T-helper 1 cell treated with Interleukin-12 subunit alpha and Interleukin-12 subunit beta and Interleukin-4 antibody, amounts not matched to agents 30 ng/mL and 1 ng/mL, for 36 hours (primary cell): ENCODE results near the gene GOLGA5. TPM values are rescaled to one million over a fixed set of nuclear protein-coding genes. Genes with fewer than 3 reads are reported as not detected.
"Not testable (repeated sequence)": the region's sequence is repeated elsewhere in the genome, so short reads cannot be mapped to it uniquely, and the experiment has no call there.

ENCODE experiments used
- intact Hi-C: fragments of 100-400 bp; cut with micrococcal nuclease; formaldehyde crosslinking; loops from one replicate; pipeline ENCODE4 v1.15.1; 2024
- total RNA-seq: library from RNA; stranded (reverse); gene quantifications from 2 replicates; pipeline ENCODE4 v1.2.3, GENCODE V29; 2022

GOLGA5 gene
- total RNA-seq = 23.5 and 23.9 TPM in 2 replicates

- intact Hi-C loops = loop anchor here (1.0 to 5.0 kb wide), 11 partner anchors 19 to 754 kb away; partner anchors contain the start of genes ATXN3, BTBD7, ITPK1 and LGMN
Observed at GRCh38 chr14:92793709-92794546, at the start of gene GOLGA5. TSS of gene GOLGA5 (plus strand) at chr14:92794305. CDS start at chr14:92797438, 3,133 bp downstream.

GRCh38 chr14:92747701-92748258, 46.3 kb upstream of the GOLGA5 start:
- intact Hi-C loops = loop anchor here (1.0 kb wide), 4 partner anchors 12 to 47 kb away; partner anchors contain the start of gene GOLGA5

- intact Hi-C loops = loop anchor here (1.0 kb wide), 4 partner anchors 11 to 46 kb away; partner anchors contain the start of gene GOLGA5
Observed at GRCh38 chr14:92748259-92749016, 45.7 kb upstream of the GOLGA5 start, which contains the start of gene LGMN. TSS of gene LGMN (minus strand) at chr14:92748627. CDS start at chr14:92732786, 15,841 bp downstream.

GRCh38 chr14:92750222-92750728, 43.8 kb upstream of the GOLGA5 start:
- intact Hi-C loops = not testable (repeated sequence)

- intact Hi-C loops = no loop called here
Observed at GRCh38 chr14:92750994-92751400, 43.1 kb upstream of the GOLGA5 start.

- intact Hi-C loops = no loop called here
Observed at GRCh38 chr14:92751819-92752218, 42.3 kb upstream of the GOLGA5 start.

- intact Hi-C loops = no loop called here
Observed at GRCh38 chr14:92753250-92753649, 40.9 kb upstream of the GOLGA5 start.

- intact Hi-C loops = no loop called here
Observed at GRCh38 chr14:92754966-92755365, 39.1 kb upstream of the GOLGA5 start.

GRCh38 chr14:92755495-92755894, 38.6 kb upstream of the GOLGA5 start:
- intact Hi-C loops = no loop called here

GRCh38 chr14:92756446-92756845, 37.7 kb upstream of the GOLGA5 start:
- intact Hi-C loops = no loop called here

- intact Hi-C loops = loop anchor here (1.0 kb wide), 1 partner anchor 11 kb away; the partner anchor contains the start of gene LGMN
Observed at GRCh38 chr14:92759300-92759678, 34.8 kb upstream of the GOLGA5 start.

GRCh38 chr14:92759679-92760523, 34.2 kb upstream of the GOLGA5 start:
- intact Hi-C loops = loop anchor here (1.0 kb wide), 1 partner anchor 12 kb away; the partner anchor contains the start of gene LGMN

GRCh38 chr14:92760524-92760805, 33.6 kb upstream of the GOLGA5 start:
- intact Hi-C loops = no loop called here

GRCh38 chr14:92763666-92764631, 30.2 kb upstream of the GOLGA5 start:
- intact Hi-C loops = not testable (repeated sequence)

GRCh38 chr14:92768236-92768635, 25.9 kb upstream of the GOLGA5 start:
- intact Hi-C loops = loop anchor here (1.0 to 5.0 kb wide), 4 partner anchors 20 to 206 kb away; partner anchors contain the start of genes GOLGA5 and LGMN

GRCh38 chr14:92768795-92769194, 25.3 kb upstream of the GOLGA5 start:
- intact Hi-C loops = loop anchor here (1.0 to 5.0 kb wide), 4 partner anchors 20 to 206 kb away; partner anchors contain the start of genes GOLGA5 and LGMN

- intact Hi-C loops = loop anchor here (10.0 kb wide), 1 partner anchor 896 kb away; no protein-coding TSS in a partner anchor
Observed at GRCh38 chr14:92770484-92770883, 23.6 kb upstream of the GOLGA5 start.

GRCh38 chr14:92774572-92774971, 19.5 kb upstream of the GOLGA5 start:
- intact Hi-C loops = loop anchor here (2.0 to 10.0 kb wide), 2 partner anchors 44 to 900 kb away; no protein-coding TSS in a partner anchor

- intact Hi-C loops = loop anchor here (1.0 to 10.0 kb wide), 3 partner anchors 19 to 900 kb away; partner anchors contain the start of gene GOLGA5
Observed at GRCh38 chr14:92775292-92775691, 18.8 kb upstream of the GOLGA5 start.
